Neuron (in vitro differentiated cells): ENCODE measurements around the gene RBMY1B.
"Not testable (repeated sequence)": the region's sequence is repeated elsewhere in the genome, so short reads cannot be mapped to it uniquely, and the experiment has no call there.

Experiments
- H2AFZ ChIP-seq: one replicate; pipeline ENCODE4 v1.6.1; 2013; ENCODE audit warnings: low read depth, mild to moderate bottlenecking, inconsistent platforms, low read length, moderate library complexity
- H3K27me3 ChIP-seq: one replicate; pipeline ENCODE4 v1.6.1; 2013; ENCODE audit warnings: low read length; ENCODE audit not compliant: insufficient read depth
- H3K36me3 ChIP-seq: one replicate; pipeline ENCODE4 v1.6.1; 2013; ENCODE audit warnings: low read length; ENCODE audit not compliant: insufficient read depth
- H3K4me1 ChIP-seq: one replicate; pipeline ENCODE4 v1.6.1; 2013; ENCODE audit warnings: low read length; ENCODE audit not compliant: insufficient read depth
- H3K4me3 ChIP-seq: 2 replicates; pipeline ENCODE4 v1.5.1; 2013; ENCODE audit warnings: mild to moderate bottlenecking, low read length, moderate library complexity
- H3K9me3 ChIP-seq: one replicate; pipeline ENCODE4 v1.6.1; 2013; ENCODE audit warnings: low read length

RBMY1B gene

DNA sequence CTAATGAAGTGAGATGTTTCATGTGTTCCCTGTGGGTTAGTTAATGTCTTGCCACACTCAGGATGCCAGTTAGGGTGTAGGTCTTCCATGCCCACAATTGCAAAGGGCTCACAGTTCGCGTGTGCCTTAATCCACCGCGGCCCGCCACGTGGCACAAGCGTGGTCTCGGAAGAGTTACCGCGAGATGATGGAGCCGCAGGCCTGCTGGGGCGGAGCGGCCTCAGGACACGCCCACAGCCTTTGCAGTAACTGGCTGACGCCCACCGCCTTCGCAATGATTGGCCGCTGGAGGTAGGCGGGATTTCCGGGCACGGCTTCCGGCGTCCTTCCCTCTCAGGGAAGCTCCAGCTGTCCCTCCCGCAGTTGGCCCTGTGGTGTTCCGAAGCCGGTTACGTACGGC, at the start of gene RBMY1B:
TSS of gene RBMY1B (plus strand) at position 301 of the 400 bp plus-strand sequence. CDS start 2,013 bp downstream, outside the sequence.
- not testable (repeated sequence) for H3K4me1 ChIP-seq, H3K9me3 ChIP-seq, H3K36me3 ChIP-seq, H3K4me3 ChIP-seq, H2AFZ ChIP-seq, H3K27me3 ChIP-seq

DNA sequence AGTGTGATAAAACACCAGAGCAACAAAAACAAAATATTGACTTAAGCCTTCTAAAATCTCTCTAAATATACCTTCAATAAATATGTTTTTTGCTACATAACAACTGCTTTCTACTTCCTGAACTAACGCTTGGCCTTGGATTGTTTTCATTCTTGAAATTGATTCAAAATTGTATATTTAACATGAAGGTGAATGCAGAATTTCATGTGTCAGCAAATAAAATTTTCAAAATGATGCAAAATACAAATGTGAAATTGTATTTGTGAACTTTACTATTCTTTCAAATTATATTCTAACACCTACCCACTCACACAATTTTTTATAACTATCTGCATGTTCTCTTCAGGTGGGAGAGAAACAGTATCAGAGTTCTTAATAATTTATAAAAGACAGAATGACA, 48.2 kb upstream of the RBMY1B start:
- H3K4me3 ChIP-seq, H3K9me3 ChIP-seq, H3K4me1 ChIP-seq, H2AFZ ChIP-seq, H3K36me3 ChIP-seq, H3K27me3 ChIP-seq: not testable (repeated sequence)

DNA sequence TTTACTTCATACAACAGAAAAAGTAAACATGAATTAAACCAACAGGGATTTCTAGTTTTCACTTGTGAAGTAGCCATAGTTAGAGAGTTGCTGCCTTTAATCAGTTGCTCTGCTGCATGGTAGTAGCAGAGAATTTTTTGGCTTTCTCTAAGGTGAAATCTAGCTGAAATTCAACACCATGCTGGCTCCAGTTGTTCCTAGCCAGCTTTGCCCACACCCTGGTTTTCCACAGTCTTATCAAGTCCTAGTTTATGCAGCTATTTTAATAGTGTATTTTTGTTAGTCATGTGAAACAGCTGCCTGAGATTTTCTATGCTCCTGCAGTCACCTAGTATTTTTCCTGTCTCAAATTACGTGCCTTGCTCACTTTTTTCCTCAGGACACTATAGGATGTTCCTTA, 28.2 kb upstream of the RBMY1B start:
- H3K9me3 ChIP-seq, result no peaks in the 10 kb centered on the region
- H3K4me1 ChIP-seq, result no peaks in the 10 kb centered on the region
- H3K36me3 ChIP-seq, result no peaks in the 10 kb centered on the region
- no peak overlapping the region for H2AFZ ChIP-seq
- no peak overlapping the region for H3K4me3 ChIP-seq
- no peaks in the 10 kb centered on the region for H3K27me3 ChIP-seq

DNA sequence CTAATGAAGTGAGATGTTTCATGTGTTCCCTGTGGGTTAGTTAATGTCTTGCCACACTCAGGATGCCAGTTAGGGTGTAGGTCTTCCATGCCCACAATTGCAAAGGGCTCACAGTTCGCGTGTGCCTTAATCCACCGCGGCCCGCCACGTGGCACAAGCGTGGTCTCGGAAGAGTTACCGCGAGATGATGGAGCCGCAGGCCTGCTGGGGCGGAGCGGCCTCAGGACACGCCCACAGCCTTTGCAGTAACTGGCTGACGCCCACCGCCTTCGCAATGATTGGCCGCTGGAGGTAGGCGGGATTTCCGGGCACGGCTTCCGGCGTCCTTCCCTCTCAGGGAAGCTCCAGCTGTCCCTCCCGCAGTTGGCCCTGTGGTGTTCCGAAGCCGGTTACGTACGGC, 23.4 kb downstream of the RBMY1B start, which contains the start of gene RBMY1A1:
TSS of gene RBMY1A1 (plus strand) at position 301 of the 400 bp plus-strand sequence. CDS start 2,013 bp downstream, outside the sequence.
- H3K4me1 ChIP-seq, H2AFZ ChIP-seq, H3K4me3 ChIP-seq, H3K36me3 ChIP-seq, H3K27me3 ChIP-seq, H3K9me3 ChIP-seq: not testable (repeated sequence)

DNA sequence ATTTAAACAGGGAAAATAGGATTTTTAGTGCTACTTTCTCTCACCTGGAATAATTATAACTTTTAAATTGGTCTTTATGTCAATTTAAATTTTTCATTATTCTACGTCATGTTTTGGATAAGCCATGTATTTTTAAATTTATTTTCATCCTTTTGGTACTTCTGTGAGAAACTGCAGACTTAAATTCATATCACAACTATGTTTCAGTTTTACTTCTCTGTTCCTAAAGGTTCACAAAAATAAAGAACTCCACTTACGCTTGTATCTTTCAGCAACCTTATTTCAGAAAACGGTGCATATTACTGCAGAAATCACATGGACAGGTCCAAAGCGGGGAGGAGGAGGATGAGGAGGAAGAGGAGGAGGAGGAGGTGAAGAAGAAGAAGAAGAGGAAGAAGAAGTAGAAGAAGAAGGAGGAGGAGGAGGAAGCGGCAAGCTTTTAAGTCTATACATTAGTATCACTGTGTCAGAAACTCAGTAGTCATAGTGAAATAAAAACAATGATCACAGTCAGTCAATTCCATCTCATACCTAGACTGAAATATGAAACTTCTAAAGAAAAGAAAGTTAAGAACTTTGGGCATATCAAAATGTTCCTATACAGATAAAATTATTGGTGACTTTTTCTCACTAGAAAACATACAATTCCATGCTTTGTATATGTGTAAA, 48.3 kb downstream of the RBMY1B start:
- H3K4me1 ChIP-seq, H3K36me3 ChIP-seq, H3K27me3 ChIP-seq, H3K9me3 ChIP-seq, H2AFZ ChIP-seq, H3K4me3 ChIP-seq: not testable (repeated sequence)
